Thyroid gland (tissue), 4 donors: ENCODE data around the gene LAMP1. TPM values are rescaled to one million over a fixed set of nuclear protein-coding genes. Genes with fewer than 3 reads are reported as not detected.

ENCODE experiments used
- DNase-seq, 2 donors: peaks; one replicate each; pipeline ENCODE4 v3.0.0-alpha.2; 2019
- H3K27ac ChIP-seq, 3 donors: fragments of 200-600 bp; sonication (generic); 1 replicate in 2 of 3; 2 replicates in 1 of 3; pipeline ENCODE4 v1.5.1; 2016 to 2019; ENCODE audit warnings: mild to moderate bottlenecking in 1 of 3, moderate library complexity in 1 of 3
- H3K27me3 ChIP-seq: fragments of 200-600 bp; sonication (generic); one replicate; pipeline ENCODE4 v1.5.1; 2019
- H3K36me3 ChIP-seq, 2 donors: fragments of 200-600 bp; sonication (generic); one replicate each; pipeline ENCODE4 v1.5.1; 2016 to 2019
- H3K4me1 ChIP-seq, 2 donors: fragments of 200-600 bp; sonication (generic); one replicate each; pipeline ENCODE4 v1.5.1; 2017 to 2019
- H3K4me3 ChIP-seq, 3 donors: fragments of 200-600 bp; sonication (generic); replicated peaks in 1 of 3; 1 replicate in 2 of 3; 2 replicates in 1 of 3; pipeline ENCODE4 v1.5.1; 2016; ENCODE audit warnings: mild to moderate bottlenecking in 1 of 3
- H3K9me3 ChIP-seq: fragments of 200-600 bp; sonication (generic); one replicate; pipeline ENCODE4 v1.5.1; 2017
- POLR2A ChIP-seq, 2 donors: fragments of 450-650 bp; IDR thresholded peaks; one replicate each; pipeline ENCODE4 v1.6.1; 2017; ENCODE audit warnings: antibody characterized with exemption in 2 of 2, mild to moderate bottlenecking in 2 of 2, moderate library complexity in 1 of 2
- WGBS, 2 donors: methylation state at CpG; one replicate each; pipeline ENCODE4 v1.1.5; 2017; 5-methylcytosine and 5-hydroxymethylcytosine counted together
- intact Hi-C: fragments of 100-400 bp; cut with DNase I; formaldehyde crosslinking; loops from one replicate; pipeline ENCODE4 v1.15.1; 2023
- total RNA-seq, 4 donors: library from RNA; depleted of rRNA; stranded (reverse); fragments of >200 nt; gene quantifications; one replicate each; pipeline ENCODE4 v1.2.3, GENCODE V29; 2016
- TF ChIP-seq, protein P1 (sequence below), 6 experiments: fragments of 200-600 bp in 3 of 6; fragments of 450-650 bp in 3 of 6; sonication (generic) in 3 of 6; IDR thresholded peaks; one replicate each; pipeline ENCODE4 v1.5.1; 2016 to 2019; ENCODE audit warnings: antibody characterized with exemption in 6 of 6, mild to moderate bottlenecking in 2 of 6, inconsistent platforms in 1 of 6, moderate library complexity in 1 of 6

Gene LAMP1
- total RNA-seq, 4 donors from 2014 or later = 169 to 227 (median 206) TPM

DNA sequence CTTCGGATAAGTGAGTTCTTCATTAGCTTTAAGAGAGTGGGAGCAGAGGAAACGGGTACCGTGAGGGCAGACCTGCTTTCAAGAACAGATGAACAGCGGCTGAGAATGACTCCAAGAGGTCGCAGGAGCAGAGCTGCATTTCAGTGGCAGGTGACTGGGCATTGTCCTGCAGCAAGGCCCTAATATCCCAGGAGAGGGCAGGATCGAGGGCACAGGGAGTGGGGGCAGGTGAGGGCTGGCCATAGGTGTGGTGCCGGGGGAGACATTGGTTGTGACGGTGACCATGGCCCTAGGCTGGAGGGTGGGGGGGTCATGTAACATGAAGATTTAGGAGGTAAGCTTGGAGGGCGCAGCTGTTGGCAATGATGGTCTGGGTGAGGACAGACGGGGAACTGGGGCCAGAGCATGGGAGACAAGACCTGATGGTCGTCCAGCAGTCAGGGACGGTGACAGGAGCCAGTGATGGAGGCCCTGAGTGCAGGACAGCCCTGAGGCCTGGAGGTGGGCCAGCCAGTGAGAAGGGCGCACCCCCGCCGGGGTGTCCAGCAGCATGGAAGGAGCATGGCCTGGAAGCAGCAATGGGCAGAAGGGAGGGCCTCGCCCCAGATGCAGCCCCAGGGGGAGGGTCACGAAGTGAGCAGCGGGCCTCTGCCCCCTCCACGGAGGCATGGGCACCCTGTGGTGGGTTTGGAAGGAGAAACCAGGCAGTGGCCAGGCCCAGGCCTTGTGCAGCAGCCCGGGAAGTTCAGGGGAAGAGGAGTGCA lies 29.2 kb upstream of the LAMP1 start:
- DNase-seq = no peak
- Histone ChIP-seq H3K4me1 (no peaks in the 10 kb centered on the region), H3K36me3 (peaks cover 5 to 6% of the 10 kb centered on the region in 2 donors), H3K27ac (no peak overlapping the region), H3K9me3 (no peaks in the 10 kb centered on the region), H3K4me3 (no peak overlapping the region), H3K27me3 (no peaks in the 10 kb centered on the region)
- TF ChIP-seq, protein P1, sequence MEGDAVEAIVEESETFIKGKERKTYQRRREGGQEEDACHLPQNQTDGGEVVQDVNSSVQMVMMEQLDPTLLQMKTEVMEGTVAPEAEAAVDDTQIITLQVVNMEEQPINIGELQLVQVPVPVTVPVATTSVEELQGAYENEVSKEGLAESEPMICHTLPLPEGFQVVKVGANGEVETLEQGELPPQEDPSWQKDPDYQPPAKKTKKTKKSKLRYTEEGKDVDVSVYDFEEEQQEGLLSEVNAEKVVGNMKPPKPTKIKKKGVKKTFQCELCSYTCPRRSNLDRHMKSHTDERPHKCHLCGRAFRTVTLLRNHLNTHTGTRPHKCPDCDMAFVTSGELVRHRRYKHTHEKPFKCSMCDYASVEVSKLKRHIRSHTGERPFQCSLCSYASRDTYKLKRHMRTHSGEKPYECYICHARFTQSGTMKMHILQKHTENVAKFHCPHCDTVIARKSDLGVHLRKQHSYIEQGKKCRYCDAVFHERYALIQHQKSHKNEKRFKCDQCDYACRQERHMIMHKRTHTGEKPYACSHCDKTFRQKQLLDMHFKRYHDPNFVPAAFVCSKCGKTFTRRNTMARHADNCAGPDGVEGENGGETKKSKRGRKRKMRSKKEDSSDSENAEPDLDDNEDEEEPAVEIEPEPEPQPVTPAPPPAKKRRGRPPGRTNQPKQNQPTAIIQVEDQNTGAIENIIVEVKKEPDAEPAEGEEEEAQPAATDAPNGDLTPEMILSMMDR (IDR thresholded peaks at IDR 0.05) = no peak
- no peak for TF ChIP-seq POLR2A (IDR thresholded peaks at IDR 0.05)
- WGBS, 2 donors = 90% methylated on average over 16 to 20 of the region's 20 CpGs
- intact Hi-C loops = no loop called here

DNA sequence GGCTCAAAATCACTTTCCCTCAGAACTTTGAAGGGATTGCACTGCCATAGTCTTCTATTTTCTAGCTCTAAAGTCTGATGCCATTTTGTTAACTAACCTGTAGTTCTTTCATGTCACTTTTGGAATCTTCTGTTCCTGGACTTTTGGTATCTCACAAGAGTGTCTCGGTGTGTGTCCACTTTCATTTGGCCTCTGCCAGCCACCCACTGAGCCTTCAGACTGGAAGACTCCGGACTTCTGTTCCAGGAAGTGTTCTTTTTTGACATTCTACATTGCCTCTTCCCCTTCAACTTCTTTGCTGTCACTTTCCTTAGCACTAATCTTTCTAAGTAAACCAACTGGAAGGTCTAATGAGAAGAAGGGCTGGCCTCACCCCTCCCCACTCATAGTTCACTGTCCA lies 25.0 kb upstream of the LAMP1 start:
- H3K27ac ChIP-seq = no peak overlapping the region
- H3K4me1 ChIP-seq = peaks cover 0 to 5% of the 10 kb centered on the region in 2 donors
- no peaks in the 10 kb centered on the region for H3K36me3 ChIP-seq
- intact Hi-C loops = no loop called here
- H3K27me3 ChIP-seq = no peaks in the 10 kb centered on the region
- TF ChIP-seq, protein P1 (IDR thresholded peaks at IDR 0.05) = no peak
- no peak for DNase-seq
- WGBS, 2 donors = 92 to 100% methylated on average over 2 of the region's 2 CpGs
- no peak overlapping the region for H3K4me3 ChIP-seq
- no peaks in the 10 kb centered on the region for H3K9me3 ChIP-seq

DNA sequence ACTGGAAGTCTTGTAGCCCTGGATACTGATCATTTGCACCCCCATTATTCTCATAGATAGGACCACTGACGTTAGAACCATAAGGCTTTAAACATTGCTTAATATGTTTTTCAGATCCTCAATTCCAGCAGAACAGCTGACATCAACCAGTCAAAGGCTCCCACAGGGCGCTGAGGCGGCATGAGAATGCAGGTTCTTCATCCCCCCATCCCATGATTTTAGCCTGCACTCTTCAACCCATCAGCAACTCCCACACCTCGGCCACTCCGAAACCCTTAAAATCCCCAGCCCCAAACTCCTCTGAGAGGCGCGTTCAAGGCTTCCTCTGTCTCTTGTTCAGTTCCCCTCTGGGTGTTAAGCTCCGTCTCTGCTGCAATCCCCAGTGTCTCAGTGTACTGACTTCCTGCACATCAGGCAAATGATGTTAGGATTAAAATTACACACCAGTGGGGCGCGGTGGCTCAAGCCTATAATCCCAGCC lies 24.3 kb upstream of the LAMP1 start:
- H3K36me3 ChIP-seq = no peaks in the 10 kb centered on the region
- H3K27me3 ChIP-seq = no peaks in the 10 kb centered on the region
- no peak overlapping the region for H3K27ac ChIP-seq
- no peak for DNase-seq
- no peak overlapping the region for H3K4me3 ChIP-seq
- H3K9me3 ChIP-seq = no peaks in the 10 kb centered on the region
- H3K4me1 ChIP-seq = peaks cover 0 to 5% of the 10 kb centered on the region in 2 donors
- TF ChIP-seq, protein P1 (IDR thresholded peaks at IDR 0.05) = no peak
- TF ChIP-seq POLR2A (IDR thresholded peaks at IDR 0.05) = no peak
- 87 to 89% methylated on average over 10 of the region's 10 CpGs for WGBS, 2 donors
- intact Hi-C loops = no loop called here

DNA sequence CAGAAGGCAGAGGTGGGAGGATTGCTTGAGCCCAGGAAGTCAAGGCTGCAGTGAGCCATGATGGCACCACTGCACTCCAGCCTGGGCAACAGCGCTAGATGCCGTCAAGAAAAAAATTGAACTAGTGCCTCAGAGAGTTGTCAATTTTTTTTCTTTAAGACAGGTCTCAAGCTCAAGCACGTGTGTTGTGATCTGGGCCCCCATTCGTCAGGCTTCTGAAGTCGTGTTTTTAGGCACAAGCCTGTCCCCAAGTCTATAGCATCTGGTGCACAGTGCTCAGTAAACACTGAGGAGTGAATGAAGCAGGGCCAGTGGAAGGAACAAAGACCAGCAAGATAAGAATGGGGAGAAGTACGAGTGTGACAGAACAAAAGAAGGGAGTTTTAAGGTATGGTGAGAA lies 23.7 kb upstream of the LAMP1 start:
- Histone ChIP-seq H3K27ac (no peak overlapping the region), H3K9me3 (no peaks in the 10 kb centered on the region), H3K4me1 (peaks cover 0 to 5% of the 10 kb centered on the region in 2 donors), H3K36me3 (no peaks in the 10 kb centered on the region), H3K4me3 (no peak overlapping the region), H3K27me3 (no peaks in the 10 kb centered on the region)
- DNase-seq = no peak
- intact Hi-C loops = no loop called here
- whole genome bisulfite sequencing, 2 donors = 88 to 92% methylated on average over 6 of the region's 6 CpGs
- TF ChIP-seq POLR2A (IDR thresholded peaks at IDR 0.05) = no peak
- TF ChIP-seq, protein P1 (IDR thresholded peaks at IDR 0.05) = no peak

DNA sequence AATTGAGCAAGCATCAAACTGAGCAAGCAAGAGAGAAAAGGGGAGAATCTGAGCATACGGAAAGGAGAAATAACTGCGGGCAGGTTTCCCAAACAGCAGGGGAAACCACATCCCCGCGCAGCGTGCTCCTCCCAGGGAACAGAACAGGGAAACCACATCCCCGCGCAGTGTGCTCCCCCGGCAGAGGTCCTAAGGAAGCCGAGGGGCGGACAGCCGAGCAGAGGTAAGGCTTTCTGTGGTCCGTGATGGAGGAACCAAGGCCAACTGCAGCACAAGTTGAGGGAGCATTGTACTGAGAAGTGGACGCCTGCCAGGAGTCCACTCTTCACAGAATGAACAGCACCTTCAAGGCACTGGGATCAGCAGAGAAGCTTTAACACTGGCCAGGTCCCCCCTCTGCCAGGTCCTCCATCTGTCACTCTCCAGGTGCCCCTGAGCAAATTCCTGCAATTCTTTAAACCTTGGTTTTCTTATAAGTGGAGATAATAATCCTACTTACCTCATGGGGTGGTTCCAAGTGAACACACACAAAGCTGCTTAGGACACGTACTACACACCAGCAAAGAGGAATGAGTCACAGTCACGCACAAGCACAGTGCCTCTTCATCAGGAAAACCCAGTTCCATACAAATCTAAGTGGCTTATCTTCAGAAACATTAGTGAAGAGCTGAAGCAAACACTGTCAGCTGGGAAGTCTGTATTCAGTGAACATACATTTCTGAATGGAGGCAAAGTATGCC lies 23.0 kb upstream of the LAMP1 start:
- Histone ChIP-seq H3K36me3 (no peaks in the 10 kb centered on the region), H3K27ac (no peak overlapping the region), H3K4me1 (peaks cover 0 to 5% of the 10 kb centered on the region in 2 donors), H3K27me3 (no peaks in the 10 kb centered on the region), H3K4me3 (no peak overlapping the region), H3K9me3 (no peaks in the 10 kb centered on the region)
- 72 to 82% methylated on average over 15 of the region's 15 CpGs for WGBS, 2 donors
- intact Hi-C loops = no loop called here
- TF ChIP-seq POLR2A (IDR thresholded peaks at IDR 0.05) = no peak
- TF ChIP-seq, protein P1 (IDR thresholded peaks at IDR 0.05) = no peak
- DNase-seq = no peak
